ENCODE measurements around the gene LDHA. TPM values are rescaled to one million over a fixed set of nuclear protein-coding genes. Genes with fewer than 3 reads are reported as not detected.

LDHA gene
- total and polyA plus RNA-seq, 7 donors = 254 to 1,038 (median 867) TPM

DNA sequence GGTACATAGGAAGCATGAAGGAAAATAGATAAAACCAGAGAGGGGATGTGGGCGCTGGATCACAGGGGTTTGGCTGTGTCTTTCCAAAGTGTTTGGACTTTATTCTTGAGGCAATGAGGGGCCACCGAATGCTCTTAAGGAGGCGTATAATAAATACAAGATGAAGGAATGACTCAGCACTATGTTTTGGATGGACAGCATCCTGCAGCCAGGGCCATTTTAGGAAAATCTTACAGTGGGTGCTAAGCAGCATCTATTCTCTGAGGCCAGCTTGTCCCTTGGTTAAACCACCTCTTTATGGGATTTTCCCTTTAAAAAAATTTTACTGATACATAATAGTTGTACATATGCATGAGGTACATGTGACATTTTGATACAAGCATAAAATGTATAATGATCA lies 4.3 kb upstream of the LDHA start:
- TF ChIP-seq, protein P1, sequence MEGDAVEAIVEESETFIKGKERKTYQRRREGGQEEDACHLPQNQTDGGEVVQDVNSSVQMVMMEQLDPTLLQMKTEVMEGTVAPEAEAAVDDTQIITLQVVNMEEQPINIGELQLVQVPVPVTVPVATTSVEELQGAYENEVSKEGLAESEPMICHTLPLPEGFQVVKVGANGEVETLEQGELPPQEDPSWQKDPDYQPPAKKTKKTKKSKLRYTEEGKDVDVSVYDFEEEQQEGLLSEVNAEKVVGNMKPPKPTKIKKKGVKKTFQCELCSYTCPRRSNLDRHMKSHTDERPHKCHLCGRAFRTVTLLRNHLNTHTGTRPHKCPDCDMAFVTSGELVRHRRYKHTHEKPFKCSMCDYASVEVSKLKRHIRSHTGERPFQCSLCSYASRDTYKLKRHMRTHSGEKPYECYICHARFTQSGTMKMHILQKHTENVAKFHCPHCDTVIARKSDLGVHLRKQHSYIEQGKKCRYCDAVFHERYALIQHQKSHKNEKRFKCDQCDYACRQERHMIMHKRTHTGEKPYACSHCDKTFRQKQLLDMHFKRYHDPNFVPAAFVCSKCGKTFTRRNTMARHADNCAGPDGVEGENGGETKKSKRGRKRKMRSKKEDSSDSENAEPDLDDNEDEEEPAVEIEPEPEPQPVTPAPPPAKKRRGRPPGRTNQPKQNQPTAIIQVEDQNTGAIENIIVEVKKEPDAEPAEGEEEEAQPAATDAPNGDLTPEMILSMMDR (IDR thresholded peaks at IDR 0.05) = no peak
- ATAC-seq (no peak), DNase-seq (no peak)
- H3K36me3 ChIP-seq (ENCODE audit: insufficient read depth in 1 of 2, low read depth in 1 of 2) = no peaks in the 10 kb centered on the region
- intact Hi-C loops (cut with DNase I) = loop anchor here in 1 of 2 donors (5.0 kb wide), 1 partner anchor 307 kb away; the partner anchor contains the start of gene TMEM86A
- H3K27me3 ChIP-seq (ENCODE audit: insufficient read depth in 3 of 3, low read length in 2 of 3) = no peaks in the 10 kb centered on the region
- no peak overlapping the region for H3K27ac ChIP-seq
- no peak overlapping the region for H3K4me3 ChIP-seq
- no peaks in the 10 kb centered on the region for H3K9me3 ChIP-seq
- peaks cover 9% of the 10 kb centered on the region for H3K4me1 ChIP-seq
- 86 to 94% (median 86%) methylated on average over 3 of the region's 3 CpGs for WGBS, 3 donors

GRCh38 chr11:18392434-18393321 lies 1.7 kb upstream of the LDHA start:
- Histone ChIP-seq H3K27me3 (ENCODE audit: insufficient read depth in 3 of 3, low read length in 2 of 3) (no peaks in the 10 kb centered on the region), H3K4me3 (no peak overlapping the region), H3K9me3 (no peaks in the 10 kb centered on the region), H3K4me1 (peaks cover 21% of the 10 kb centered on the region), H3K36me3 (ENCODE audit: insufficient read depth in 1 of 2, low read depth in 1 of 2) (peaks cover 0 to 13% of the 10 kb centered on the region in 2 donors), H3K27ac (peak overlapping the region; percentile 98)
- no peak for ATAC-seq
- DNase-seq = no peak
- intact Hi-C loops (cut with DNase I) = loop anchor here in 1 of 2 donors (5.0 kb wide), 1 partner anchor 305 kb away; the partner anchor contains the start of gene TMEM86A
- WGBS, 3 donors = 87 to 89% (median 88%) methylated on average over 4 of the region's 4 CpGs
- TF ChIP-seq, protein P1 (IDR thresholded peaks at IDR 0.05) = no peak

DNA sequence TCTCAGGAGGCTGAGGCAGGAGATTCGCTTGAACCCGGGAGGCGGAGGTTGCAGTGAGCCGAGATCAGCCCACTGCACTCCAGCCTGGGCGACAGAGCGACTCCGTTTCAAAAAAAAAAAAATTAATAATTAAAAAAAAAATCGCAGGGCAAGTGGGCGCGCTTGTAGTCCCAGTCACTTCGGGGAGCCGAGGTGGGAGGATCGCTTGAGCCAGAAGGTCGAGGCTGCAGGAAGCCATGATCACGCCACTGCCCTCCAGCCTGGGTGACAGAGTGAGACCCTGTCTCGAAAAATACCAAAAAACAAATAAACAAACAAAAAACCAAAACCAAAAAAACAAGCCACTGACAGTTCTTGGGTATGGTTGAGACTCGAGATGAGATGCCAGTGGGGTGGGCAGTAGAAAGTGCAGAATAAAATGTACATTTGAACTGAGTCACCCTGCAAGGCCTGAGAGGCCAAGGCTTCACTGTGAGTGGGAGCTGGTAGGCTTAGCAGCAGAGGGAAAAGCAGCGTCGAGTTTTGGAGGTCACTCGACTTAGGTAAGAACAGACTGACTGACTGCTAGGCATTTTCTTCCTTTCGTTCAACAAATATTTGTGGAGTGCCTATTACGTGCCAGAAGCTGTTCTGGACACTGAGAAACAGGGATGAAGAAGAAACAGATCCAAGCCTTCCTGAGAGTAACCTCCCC lies 635 bp upstream of the LDHA start:
- intact Hi-C loops (cut with DNase I) = loop anchor here in 1 of 2 donors (5.0 kb wide), 1 partner anchor 304 kb away; the partner anchor contains the start of gene TMEM86A
- Histone ChIP-seq H3K4me1 (peaks cover 25% of the 10 kb centered on the region), H3K27me3 (ENCODE audit: insufficient read depth in 3 of 3, low read length in 2 of 3) (no peaks in the 10 kb centered on the region), H3K36me3 (ENCODE audit: insufficient read depth in 1 of 2, low read depth in 1 of 2) (peaks cover 3 to 24% of the 10 kb centered on the region in 2 donors), H3K9me3 (no peaks in the 10 kb centered on the region), H3K27ac (peak overlapping the region; percentile 98), H3K4me3 (peak overlapping the region; percentile 79)
- DNase-seq = peak in 1 of 2 donors; percentile 23
- peak in 3 of 4 donors; percentile 0 to 29 (median 11) for ATAC-seq
- TF ChIP-seq, protein P1 (IDR thresholded peaks at IDR 0.05) = no peak
- 72 to 79% (median 73%) methylated on average over 22 of the region's 22 CpGs for WGBS, 3 donors

GRCh38 chr11:18394928-18395734 lies 768 bp downstream of the LDHA start:
- ATAC-seq (peak; percentile 18 to 73 (median 55)), DNase-seq (peak in 1 of 2 donors; percentile 72)
- intact Hi-C loops (cut with DNase I) = loop anchor here (5.0 kb wide), 3 partner anchors 73 to 302 kb away; partner anchors contain the start of genes GTF2H1 (in 2 of the 2), HPS5 (in 2 of the 2), TMEM86A (in 1 of the 2) and TSG101 (in 1 of the 2)
- WGBS, 3 donors = 0 to 1% (median 1%) methylated on average over 36 of the region's 36 CpGs
- TF ChIP-seq, protein P1 (IDR thresholded peaks at IDR 0.05) = no peak
- Histone ChIP-seq H3K27me3 (ENCODE audit: insufficient read depth in 3 of 3, low read length in 2 of 3) (no peaks in the 10 kb centered on the region), H3K27ac (peak overlapping the region; percentile 98), H3K36me3 (ENCODE audit: insufficient read depth in 1 of 2, low read depth in 1 of 2) (peaks cover 9 to 38% of the 10 kb centered on the region in 2 donors), H3K4me1 (peaks cover 25% of the 10 kb centered on the region), H3K4me3 (peak overlapping the region; percentile 79), H3K9me3 (no peaks in the 10 kb centered on the region)
